HPDE6-E6E7 (cell line): ENCODE data around the gene POLR2L.
A peak's percentile ranks its signal among the peaks of the same experiment; 100 is the strongest.

Experiments
- DNase-seq: peaks from one replicate; pipeline ENCODE4 v3.0.0; 2011; ENCODE audit warnings: missing footprints; ENCODE audit errors: extremely low spot score

Gene POLR2L

DNA sequence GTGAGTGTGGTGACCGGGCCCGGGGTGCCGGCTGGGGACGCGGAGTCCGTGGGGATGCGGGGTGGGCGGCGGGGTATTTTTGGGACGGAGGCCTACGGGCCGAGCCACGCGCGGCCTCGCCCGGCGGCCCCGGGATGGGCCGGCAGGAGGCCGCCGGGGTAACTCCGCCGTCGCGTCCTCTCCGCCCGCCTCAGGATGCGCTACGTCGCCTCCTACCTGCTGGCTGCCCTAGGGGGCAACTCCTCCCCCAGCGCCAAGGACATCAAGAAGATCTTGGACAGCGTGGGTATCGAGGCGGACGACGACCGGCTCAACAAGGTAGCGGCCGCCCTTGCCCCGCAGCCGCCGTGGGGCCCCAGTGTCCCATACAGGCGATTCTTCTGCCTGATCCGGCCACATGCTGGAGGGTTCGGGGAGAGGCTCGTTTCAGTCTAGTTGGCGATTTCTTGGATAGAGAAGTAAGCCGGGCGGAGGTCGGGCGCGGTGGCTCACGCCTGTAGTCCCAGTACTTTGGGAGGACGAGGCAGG is 32.2 kb downstream of the POLR2L start:
- DNase-seq, result no peak

DNA sequence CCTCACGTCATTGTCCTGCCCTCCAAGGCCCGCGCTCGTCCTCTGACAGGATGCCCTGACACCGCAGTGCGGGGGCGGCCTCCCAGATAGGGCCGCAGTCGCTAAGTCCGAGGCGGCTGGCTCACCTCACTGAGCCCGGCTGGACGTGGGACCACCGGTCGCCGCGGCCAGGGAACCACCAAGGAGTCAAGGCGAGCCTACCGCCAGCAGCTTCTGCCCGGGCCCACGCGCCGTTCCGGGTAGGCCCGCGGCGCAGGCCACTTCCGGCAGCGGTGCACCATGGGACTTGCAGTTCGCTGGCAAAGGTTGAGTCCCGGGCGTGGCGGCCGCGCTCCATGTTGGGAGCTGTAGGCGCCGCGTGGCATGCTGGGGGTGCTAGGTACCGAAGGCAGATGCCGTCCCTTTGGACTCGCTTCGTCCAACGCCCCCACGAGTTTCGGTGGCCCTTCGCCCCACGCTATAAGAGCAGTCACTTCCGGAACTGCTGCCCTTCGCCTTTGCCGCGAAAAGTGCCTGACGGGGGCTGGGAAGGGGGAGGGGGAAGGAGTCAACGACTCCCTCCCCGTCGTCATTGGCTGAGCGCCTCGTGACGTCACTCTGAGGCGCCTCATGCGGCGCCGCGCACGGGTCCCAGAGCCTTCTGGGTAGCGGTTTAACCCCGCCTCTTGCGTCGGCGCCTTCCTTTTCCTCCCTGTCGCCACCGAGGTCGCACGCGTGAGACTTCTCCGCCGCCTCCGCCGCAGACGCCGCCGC is 32.9 kb downstream of the POLR2L start, which contains the start of gene RPLP2:
Gene RPLP2, plus strand, starts transcription at position 681 of the 753 bp plus-strand sequence. CDS start 268 bp downstream, outside the sequence.
- peak; percentile 87 for DNase-seq

DNA sequence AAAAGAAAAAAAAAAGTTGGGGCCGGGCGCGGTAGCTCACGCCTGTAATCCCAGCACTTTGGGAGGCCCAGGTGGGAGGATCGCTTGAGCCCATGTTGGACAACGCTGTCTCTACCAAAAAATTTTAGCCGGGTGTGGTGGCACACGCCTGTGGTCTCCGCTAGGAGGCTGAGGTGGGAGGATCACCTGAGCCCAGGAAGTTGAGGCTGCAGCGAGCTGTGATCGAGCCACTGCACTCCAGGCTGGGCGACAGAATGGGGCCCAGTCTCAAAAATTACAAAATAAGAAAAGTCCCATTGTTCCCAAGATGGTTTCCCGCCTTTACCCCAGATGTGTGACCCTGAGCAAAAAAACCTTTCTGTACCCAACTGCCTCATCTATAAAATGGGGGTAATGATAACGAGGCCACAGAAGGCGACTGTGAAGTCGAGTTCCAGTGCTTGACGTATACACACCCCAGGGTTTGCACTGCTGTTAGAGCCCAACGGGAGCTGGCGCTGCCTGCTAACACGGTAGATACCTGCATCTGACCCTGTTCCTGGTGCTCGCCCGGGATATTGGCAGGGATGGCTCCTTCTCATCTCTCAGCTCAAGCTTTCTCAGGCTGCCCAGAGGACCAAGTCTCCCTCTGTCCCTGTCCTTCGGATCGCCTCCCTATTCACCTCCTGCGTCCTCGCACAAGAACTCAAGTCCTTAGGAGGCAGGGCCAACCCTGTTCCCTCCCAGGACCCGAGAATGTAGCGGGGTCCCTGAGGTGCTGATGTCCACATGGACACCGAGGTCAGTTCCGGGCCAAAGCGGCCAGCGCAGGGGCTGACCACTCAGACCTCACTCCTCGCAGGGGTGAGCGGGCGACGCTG is 33.7 kb downstream of the POLR2L start:
- DNase-seq, result no peak

DNA sequence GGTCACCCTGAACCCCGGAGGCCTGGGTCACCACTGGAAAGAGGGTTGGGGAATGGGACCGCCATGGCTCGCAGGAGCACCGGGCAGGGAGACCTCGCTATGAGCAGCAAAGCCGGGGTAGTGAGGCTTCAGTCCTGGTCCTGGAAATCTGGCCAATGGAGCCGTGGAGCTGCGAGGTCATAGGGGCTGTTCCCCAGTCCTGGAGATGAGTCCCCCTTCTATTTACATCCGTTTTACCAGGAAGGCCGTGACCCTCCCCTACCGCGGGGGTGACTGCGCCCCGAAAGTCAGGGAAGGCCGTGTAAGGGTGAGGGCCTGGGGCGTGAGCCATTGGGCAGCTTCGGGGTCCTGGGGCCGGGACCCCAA is 37.7 kb downstream of the POLR2L start:
- DNase-seq, result no peak

DNA sequence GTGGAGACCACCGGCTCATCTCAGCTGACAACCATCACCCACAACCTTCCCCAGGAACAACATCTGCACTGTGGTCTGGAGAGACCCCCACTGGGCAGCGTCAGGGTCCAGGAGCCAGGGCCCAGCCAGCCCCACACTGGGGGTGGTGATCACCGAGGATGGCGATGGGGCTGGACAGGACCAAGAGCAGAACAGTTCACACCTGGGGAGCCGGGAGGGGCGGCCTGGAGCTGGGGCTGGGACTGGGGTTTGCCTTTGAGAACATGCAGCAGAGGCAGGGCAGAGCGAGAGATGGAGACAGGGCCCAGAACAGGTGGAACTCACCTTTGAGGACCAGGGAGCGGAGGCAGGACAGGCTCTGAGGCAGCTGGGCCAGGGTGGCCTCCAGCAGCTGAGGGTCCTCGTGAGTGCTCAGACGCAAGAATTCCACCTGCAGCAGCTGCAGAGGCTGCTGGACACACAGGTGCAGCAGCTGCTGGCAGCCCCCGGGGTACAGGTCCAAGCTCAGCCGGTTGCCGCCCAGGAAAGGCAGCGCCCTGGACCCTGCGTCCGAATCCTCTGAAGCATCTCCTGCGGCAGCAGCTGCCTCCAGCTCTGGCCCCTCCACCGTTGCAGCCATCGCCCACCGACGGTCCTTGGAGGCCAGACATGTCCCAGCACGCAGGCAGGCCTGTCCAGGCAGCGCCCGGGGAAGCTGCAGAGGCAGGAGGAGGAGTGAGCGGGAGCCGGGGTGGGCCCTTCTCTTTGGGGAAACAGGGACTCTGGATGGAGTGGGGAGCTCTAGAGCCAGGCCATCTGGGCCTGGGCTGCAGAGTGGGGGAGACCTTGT is 38.3 kb downstream of the POLR2L start:
- no peak for DNase-seq

DNA sequence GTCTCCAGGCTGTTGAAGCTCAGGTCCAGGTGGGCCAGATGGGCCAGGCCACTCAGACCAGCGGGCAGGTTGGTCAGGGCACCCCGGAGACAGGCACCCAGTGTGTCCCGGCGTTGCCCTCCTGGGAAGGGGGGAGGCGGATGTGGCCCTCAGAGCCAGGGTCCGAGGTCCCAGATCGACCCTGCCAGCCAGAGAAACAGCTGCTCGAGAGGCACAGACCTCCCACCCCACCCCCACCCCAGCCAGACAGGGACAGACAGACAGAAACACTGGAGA is 38.9 kb downstream of the POLR2L start:
- DNase-seq, result no peak

DNA sequence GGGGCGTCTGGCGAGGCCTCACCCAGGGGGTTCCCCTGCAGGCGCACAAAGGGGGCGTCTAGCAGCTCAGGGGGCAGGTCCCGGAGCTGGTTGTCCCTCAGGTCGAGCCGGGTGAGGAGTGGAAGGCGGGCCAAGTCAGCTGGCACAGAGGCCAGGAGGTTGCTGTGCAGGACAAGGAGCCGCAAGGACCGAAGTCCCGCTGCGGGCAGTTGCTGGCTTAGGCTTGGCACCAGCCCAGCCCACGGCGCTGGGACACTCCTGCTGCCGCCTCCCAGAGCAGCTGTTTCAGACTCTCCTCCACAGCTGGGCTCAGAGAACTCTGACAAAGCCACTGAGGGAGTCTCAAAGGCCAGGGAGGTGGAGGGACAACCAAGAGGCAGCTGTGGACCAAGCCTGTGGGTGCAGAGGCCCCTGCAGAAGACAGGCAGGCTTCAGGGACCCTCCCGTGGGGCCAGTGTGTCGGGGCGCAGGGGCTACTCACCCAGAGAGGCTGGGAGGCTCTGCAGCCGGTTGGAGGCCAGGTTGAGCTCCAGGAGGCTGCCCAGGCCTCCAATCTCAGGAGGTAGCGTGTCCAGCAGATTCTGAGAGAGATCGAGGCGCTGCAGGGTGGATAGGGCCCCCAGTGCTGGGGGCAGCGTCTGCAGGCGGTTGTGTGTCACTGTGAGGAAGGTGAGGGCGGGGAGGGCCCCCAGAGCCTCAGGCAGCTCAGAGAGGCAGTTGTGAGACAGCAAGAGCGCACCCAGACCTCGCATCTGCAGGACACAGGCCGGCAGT is 39.4 kb downstream of the POLR2L start:
- DNase-seq, result no peak

DNA sequence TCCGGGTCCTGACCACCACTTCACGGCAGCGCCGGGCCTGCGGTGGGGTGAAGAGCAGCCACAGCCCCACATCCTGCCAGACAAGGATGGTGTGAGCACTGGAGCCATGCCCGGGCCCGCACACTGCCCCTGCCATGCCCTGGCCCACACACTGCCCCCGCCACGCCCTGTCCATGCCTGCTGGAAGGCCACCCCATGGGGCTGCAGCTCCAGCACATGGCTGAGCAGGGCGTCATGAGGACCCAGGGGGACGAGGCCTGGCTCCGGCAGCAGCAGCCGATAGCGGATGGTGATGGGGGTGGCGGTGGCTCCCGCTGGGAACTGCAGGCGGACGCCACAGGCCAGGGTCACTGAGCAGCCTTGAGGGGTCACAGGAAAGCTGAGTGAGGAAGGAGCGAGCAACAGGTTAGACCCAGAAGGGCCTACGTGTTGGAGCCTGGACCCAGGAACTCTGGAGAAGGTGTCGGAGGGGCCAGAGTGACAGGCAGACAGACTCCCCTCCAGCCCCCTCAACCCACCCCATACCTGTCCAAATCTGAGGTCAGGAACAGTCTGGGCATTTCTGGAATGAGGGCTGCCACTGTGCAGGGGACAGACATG is 40.2 kb downstream of the POLR2L start:
- DNase-seq, result no peak

DNA sequence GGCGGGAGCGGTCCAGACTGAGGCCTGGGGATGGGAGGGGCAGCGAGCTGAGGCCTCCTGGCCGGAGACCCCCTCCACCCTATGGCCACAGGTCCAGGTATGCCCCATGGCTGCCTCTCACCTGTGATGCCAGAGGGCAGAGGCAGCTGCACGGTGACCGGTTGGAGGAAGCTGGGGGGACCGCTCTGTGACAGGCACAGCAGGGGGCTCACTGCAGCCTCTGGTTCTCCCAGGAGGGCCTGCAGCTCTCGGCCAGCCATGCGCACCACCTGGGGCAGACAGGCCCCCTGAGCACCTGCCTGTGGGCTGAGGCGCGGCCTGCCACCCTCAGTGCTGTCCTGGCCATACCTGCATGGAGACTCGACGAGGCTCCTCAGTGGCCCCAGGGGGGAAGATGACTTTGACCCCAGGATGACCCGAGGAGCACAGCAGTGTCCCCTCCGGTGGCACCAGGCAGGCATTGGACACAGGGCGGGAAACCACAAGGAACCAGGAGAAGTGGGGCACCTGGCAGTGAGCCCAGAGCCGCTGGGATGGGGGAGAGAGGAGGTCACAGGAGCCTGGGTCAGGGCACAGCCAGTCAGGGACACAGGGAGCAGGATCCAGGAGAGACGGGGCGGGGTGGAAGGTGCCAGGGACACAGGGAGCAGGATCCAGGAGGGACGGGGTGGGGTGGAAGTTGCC is 41.1 kb downstream of the POLR2L start:
- no peak for DNase-seq

DNA sequence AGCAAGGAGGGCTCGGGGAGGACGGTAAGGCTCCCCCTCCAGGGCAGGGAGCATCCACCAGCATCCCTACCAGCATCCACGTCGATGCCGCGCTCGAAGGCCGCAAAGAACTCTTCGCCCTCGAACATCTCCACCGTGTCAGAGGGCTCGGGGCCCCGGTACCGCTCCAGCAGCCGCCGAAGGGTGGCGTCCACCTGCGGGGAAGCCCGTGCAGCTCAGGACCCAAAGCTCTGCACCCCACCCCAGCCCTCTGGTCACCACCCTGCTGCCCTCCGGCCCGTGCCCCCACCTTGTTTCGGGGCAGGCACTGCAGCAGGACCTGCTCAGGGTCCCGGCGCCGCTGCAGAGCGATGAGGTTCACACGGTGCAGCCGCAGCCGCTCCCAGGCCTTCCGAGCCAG is 41.9 kb downstream of the POLR2L start:
- DNase-seq, result no peak

DNA sequence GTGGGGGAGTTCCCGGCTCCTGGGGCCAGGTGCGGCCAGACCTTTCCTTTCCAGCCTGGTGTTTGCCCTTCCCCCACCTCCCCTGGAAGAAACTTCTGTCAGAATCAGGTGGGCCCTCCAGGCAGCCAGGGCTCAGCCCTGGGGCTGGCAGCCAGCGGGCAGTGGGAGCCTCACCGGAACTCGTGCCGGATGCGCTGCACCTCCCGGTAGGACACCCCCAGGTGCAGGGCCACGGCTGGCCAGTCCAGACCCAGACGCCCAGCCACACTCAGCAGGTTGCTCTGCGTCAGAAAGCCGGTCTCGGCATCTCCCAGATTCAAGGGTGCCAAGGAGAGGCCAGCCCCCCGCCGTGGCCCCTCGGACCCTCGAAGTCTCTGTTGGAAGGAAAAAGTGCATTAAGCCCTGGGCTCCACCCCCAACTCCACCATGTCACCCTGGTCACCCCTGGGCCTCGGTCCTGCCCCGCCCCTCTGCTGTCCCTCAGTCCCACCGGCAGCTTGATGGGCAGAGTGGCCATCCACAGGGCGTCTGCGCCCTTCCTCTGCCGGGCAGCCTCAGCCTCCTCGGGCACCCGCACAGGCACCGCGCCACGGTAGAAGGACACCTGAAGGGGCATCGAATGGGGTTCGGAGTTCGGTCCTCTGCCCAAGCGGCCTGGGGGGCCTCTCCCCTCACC is 42.5 kb downstream of the POLR2L start:
- no peak for DNase-seq

DNA sequence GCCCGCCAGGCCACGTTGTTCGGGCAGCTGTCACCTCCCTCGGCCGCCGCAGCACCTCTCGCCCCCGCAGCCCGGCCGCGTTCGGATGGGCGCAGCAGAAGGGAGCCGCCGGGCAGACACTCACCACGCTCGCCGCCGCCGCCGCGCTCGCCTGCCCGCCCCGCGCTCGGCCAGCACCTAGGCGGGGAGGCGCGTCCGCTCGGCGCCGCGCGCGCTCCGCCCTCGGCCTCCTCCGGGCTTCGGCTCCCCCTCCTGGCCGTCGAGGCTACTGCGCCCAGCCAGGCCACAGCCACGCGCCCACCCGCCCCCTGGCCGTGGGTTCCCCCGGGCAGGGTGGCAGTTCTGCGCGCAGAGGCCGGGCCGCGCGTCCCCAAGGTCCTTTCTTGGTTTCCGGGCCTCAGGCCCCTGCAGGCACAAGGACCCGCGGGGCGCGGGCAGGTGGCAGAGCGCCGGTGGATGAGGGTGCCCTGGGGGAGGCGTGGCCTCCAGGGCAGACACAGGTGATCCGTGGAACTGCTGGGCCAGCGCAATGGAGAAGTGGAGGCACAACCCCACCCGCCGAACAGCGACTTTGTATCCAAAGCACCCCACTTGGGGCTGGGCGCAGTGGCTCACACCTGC is 44.1 kb downstream of the POLR2L start, which contains the start of gene SLC25A22:
Gene SLC25A22, minus strand, starts transcription at position 189 of the 621 bp plus-strand sequence. CDS start 3,275 bp downstream, outside the sequence.
- peak; percentile 74 for DNase-seq

DNA sequence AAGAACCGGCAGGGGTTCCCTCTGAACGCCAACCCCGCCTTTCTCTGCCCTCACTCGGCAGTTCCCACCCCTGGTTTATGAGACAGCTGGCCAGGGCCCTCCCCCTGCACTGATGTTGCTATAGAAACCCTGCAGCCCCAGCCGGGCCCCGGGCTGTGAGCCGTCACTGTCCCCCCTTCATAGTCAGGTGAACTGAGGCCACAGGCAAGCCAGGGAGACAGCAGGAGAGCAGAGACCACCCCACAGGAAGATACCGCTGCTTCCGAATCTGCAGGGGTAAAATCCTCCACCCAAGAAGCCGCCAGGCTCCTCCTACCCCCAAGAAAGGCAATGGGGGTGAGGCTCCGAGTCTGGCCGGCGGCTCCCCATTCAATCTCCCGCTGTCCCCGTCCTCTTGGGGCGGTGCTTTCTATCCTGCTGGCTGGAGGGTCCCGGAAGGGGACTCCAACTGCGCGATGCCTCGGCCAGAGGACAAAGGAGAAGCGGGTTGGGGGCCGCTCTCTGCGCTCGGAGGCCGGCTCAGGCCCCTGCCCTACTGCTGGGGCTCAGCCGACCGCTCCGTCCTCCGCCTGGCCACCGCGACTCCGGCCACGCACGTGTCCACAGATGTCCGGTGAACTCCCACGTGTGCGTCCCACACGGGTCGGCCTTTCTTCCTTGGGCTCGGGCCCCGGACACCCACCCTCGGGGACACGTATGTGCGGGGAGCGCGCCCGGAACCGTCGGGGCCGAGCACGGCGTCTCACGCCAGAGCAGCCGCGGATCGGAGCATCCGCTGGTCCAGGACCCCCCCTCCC is 44.8 kb downstream of the POLR2L start:
- no peak for DNase-seq

DNA sequence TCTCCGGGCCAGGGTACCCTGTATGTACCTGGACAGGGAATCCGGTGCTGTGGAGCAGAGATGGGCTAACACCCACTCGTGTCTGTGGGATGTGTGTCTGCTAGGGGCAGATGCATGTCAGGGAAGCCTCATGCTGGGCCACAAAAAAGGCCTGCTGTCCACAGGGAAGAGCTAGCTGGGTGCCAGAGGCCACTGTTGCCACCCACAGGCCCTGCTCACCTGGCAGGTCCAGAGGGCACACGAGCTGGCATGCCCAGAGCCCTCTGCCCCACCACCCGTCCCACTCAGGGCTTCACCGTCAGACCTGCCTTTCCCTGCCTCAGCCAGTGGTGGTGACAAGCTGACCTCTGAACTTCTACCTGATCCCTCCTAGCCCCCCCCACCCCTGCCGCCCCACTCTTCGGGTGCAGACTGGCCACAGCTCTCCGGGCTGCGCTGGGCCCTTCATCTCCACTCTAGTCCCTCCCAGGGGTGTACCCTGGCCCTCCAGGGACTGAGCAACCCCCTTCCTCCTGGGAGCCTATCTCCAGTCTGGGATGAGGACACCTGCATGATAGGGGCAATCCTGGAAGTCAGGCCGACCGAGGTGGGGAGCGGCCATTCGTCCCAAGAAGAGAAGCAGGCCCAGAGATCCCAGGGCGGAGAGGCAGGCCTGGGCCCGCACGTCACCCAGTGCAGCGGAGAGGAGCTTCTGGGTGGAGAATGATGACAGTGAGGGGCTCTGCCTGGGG is 45.6 kb downstream of the POLR2L start:
- DNase-seq, result no peak

DNA sequence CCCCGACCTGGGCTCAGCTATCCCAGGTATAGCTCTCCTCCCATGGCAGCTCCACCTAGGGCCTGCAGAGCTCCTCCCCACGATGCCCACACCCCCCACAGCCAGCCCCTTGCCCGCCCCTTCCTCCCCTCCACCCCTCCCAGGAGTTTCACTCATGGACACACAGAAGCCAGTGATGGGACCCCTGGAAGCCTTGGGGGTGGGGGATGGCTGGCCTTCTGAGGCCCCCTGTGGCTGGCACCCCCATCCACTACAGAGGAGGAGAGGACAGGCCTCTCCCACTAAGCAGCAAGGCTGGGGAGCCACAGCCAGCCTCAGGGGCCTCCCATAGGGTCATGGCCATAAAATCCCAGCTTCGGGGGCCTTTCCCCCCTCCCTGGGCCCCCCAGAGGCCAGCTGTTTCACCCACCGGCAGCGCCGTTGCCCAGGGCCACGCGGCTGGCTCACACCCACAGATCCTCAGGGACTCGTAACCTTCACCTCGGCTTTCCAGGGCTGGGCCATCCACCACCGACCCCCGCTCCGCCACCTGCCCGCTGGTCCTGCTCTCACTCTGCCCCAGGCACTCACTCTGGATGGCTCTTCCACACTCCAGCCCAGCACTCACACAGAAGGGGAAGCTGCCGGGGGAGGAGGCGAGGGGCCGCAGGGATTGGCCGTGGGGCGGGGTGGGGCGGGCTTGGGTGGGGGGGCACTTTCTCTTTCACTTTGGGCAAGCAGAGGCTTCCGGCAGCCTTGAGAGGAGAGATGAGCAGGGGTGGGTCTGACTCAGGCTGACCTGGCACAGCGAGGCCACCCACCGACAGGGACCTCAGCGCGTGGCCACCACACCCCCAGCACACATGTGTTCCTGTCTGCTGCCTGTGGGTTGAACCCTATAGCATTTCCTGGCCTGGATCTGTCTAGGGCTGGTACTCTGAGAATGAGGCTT is 46.4 kb downstream of the POLR2L start:
- DNase-seq, result peak; percentile 79
